Stimulated activated CD4-positive, alpha-beta T cell treated with anti-CD3 and anti-CD28 coated beads, TNF-alpha, amount 100 ng/mL, for 48 hours (primary cell): ENCODE results near the gene ZNF526.

Experiments
- DNase-seq, 3 donors: peaks; one replicate each; pipeline ENCODE4 v3.0.0-alpha.2; 2020; ENCODE audit warnings: low read depth in 3 of 3

The ZNF526 gene

GRCh38 chr19:42220751-42221097 lies 612 bp downstream of the ZNF526 start:
- no peak for DNase-seq

GRCh38 chr19:42224940-42225717 lies 5.0 kb downstream of the ZNF526 start:
- no peak for DNase-seq

- no peak for DNase-seq
Measured at GRCh38 chr19:42225718-42226292, 5.7 kb downstream of the ZNF526 start.

- DNase-seq = no peak
Measured at GRCh38 chr19:42226886-42227285, 6.8 kb downstream of the ZNF526 start.

- no peak for DNase-seq
Measured at GRCh38 chr19:42228641-42229040, 8.5 kb downstream of the ZNF526 start.

GRCh38 chr19:42229301-42229854 lies 9.3 kb downstream of the ZNF526 start:
- DNase-seq = no peak

- no peak for DNase-seq
Measured at GRCh38 chr19:42229855-42230351, 9.8 kb downstream of the ZNF526 start.

GRCh38 chr19:42230571-42230970 lies 10.5 kb downstream of the ZNF526 start:
- no peak for DNase-seq

GRCh38 chr19:42232435-42232834 lies 12.3 kb downstream of the ZNF526 start:
- DNase-seq = no peak

- DNase-seq = no peak
Measured at GRCh38 chr19:42233106-42233505, 13.0 kb downstream of the ZNF526 start.

- DNase-seq = no peak
Measured at GRCh38 chr19:42233678-42234292, 13.7 kb downstream of the ZNF526 start.

GRCh38 chr19:42234364-42234763 lies 14.3 kb downstream of the ZNF526 start:
- DNase-seq = no peak

GRCh38 chr19:42235181-42235580 lies 15.1 kb downstream of the ZNF526 start:
- DNase-seq = no peak

- DNase-seq = no peak
Measured at GRCh38 chr19:42239544-42240220, 19.6 kb downstream of the ZNF526 start.

- DNase-seq = no peak
Measured at GRCh38 chr19:42241279-42241678, 21.2 kb downstream of the ZNF526 start.

- no peak for DNase-seq
Measured at GRCh38 chr19:42242069-42242511, 22.0 kb downstream of the ZNF526 start.

GRCh38 chr19:42242512-42243409 lies 22.6 kb downstream of the ZNF526 start, which contains the start of gene GSK3A:
GSK3A (minus strand) TSS chr19:42242602; CDS start chr19:42242465, 137 bp downstream.
- DNase-seq = peak; percentile 90 to 91 (median 91)

- peak; percentile 84 to 88 (median 86) for DNase-seq
Measured at GRCh38 chr19:42244347-42245220, 24.5 kb downstream of the ZNF526 start.

GRCh38 chr19:42245231-42245630 lies 25.1 kb downstream of the ZNF526 start:
- DNase-seq = no peak
